Stimulated activated CD8-positive, alpha-beta memory T cell treated with anti-CD3 and anti-CD28 coated beads, Interleukin-12 subunit alpha, Interleukin-12 subunit beta, amount 100 ng/mL, for 24 hours (primary cell): ENCODE data around the gene HCAR1.
"Not testable (repeated sequence)": the region's sequence is repeated elsewhere in the genome, so short reads cannot be mapped to it uniquely, and the experiment has no call there.

Experiments
- DNase-seq: peaks from one replicate; pipeline ENCODE4 v3.0.0-alpha.2; 2020; ENCODE audit errors: extremely low read depth

HCAR1 gene

DNA sequence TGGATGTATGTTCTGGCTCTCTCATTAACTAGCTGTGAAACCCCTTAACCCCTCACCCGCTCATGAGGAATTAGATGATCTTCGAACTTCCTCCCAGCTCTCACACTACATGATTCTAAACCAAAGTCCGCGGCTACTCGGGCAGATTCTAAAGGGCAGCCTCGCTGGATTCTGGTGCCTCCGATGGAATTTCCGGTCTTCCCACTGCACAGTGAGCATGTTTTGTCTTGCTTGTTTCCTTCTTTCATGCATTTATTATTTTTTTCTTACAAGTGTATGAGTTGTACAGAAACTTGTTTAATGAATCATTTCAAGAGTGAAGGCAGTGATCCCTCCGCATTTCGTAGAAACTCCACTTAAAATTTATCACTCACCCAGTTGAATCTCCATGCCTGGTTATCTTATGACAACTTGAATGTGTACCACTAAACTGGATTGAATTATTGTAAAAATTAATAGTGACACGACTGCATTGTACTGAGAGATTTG lies 9.5 kb downstream of the HCAR1 start:
- DNase-seq, result no peak

GRCh38 chr12:122716658-122717057 lies 14.0 kb downstream of the HCAR1 start, which contains the start of gene HCAR3:
TSS of gene HCAR3 (minus strand) at chr12:122716811. CDS start at chr12:122716737, 74 bp downstream.
- DNase-seq, result not testable (repeated sequence)

GRCh38 chr12:122715211-122715610 lies 15.4 kb downstream of the HCAR1 start:
- not testable (repeated sequence) for DNase-seq

- DNase-seq, result not testable (repeated sequence)
These were observed 17.0 kb downstream of the HCAR1 start for GRCh38 chr12:122713491-122714188.

DNA sequence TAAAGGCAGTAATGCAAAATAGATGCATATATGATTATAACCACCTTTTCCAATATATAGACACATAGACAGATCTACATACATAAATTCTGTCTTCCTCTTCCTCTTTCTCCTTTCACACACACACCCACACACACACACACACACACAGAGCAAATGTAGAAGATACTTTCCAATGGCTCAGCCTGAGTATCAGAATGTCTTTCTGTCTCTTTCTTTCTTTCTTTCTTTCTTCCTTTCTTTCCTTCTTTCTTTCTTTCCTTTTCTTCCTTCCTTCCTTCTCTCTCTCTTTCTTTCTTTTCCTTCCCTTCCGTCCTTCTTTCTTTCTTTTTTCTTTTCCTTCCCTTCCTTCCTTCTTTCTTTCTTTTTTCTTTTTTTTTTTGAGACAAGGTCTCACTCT lies 19.4 kb downstream of the HCAR1 start:
- not testable (repeated sequence) for DNase-seq

GRCh38 chr12:122710341-122710740 lies 20.3 kb downstream of the HCAR1 start:
- DNase-seq, result not testable (repeated sequence)

DNA sequence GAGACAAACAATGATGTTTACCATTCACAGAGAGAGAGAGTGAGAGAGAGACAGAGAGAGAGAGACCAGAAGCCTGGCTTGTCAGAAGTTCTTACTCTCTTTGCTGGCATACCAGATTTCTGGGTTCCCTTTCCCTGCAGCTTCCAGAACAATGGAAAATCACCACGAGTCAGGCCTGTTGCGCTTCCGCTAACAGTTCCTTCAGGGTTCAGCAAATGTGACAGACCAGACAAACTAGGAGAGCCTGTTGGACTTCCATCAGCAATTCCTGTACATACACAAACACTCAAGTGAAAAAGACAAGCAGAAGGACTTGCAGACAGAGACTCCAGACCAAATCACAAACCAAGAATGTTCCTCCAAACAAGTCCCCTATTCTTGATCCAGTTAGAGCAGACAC lies 21.4 kb downstream of the HCAR1 start:
- DNase-seq, result not testable (repeated sequence)

DNA sequence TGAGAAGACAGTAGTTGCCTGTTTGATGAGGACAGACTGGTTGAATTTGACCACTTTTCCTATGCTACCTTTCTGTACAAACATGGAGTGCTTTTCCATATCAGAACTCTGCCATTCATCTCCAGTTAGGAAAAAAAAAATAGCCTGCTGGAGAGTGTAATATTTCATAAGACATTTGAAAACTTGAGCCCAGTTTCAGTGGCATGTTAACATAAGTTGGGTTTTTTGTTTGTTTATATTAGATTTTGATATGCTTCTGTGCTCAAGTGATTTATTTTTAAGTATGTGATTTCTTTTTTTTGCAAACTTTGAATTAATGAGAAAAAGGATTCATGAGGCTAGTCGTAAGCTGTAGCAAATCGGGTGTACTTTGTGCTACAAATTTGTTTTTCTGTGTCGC lies 26.8 kb downstream of the HCAR1 start:
- not testable (repeated sequence) for DNase-seq

DNA sequence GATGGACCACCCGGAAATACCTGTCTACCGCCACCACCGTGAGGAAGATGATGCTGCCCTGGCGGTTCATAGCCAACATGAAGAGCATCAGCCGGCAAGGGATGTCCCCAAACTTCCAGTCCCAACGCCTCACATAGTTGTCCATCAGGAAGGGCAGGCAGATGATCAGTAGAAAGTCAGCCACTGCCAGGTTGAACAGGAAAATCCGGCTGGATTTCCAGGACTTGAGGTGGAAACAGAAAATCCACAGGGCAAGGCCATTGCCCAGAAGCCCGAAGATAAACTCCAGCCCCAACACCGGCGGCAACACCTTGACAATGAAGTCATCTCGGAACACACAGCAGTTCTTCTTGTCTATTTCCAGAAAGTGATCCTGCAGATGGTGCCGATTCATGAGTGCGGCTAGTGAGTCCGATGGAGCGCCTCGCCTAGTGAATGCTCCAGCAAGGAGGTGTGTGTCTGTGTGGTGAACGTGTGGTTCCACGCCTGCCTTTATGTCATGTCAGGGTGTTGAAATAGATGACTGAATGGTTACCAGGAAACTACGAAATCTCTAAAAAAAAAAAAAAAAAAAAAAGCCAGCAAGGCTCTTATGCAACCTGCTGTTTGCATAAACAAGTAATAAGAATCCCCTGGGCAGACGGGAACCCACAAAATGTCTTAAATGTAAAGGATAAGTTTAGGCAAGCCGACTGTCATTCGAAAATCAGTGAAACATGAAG lies 27.6 kb downstream of the HCAR1 start, which contains the start of gene HCAR2:
Gene HCAR2, minus strand, starts transcription at position 468 of the 722 bp plus-strand sequence. Its CDS starts 74 bp downstream, at position 394.
- DNase-seq, result not testable (repeated sequence)

- DNase-seq, result not testable (repeated sequence)
These were observed 29.2 kb downstream of the HCAR1 start for GRCh38 chr12:122701481-122701880.

- not testable (repeated sequence) for DNase-seq
These were observed 30.5 kb downstream of the HCAR1 start for GRCh38 chr12:122700038-122700710.

DNA sequence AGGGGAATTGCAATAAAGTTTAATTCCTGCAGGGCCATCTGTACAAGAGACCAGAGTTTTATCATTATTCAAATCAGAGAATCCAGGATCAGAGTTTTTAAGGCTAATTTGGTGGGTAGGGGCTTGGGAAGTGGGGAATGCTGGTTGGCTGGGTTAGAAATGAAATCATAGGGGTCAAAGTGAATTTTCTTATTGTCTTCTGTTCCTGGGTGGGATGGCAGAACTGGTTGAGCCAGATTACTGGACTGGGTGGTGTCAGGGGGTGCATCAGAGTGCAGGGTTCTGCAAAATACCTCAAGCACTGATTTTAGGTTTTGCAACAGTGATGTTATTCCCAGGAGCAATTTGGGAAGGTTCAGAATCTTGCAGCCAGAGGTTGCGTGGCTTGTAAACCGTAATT lies 33.7 kb downstream of the HCAR1 start:
- not testable (repeated sequence) for DNase-seq

- no peak for DNase-seq
These were observed 39.1 kb downstream of the HCAR1 start for GRCh38 chr12:122691566-122691965.

GRCh38 chr12:122688291-122688690 lies 42.4 kb downstream of the HCAR1 start:
- no peak for DNase-seq

GRCh38 chr12:122687086-122687485 lies 43.6 kb downstream of the HCAR1 start:
- DNase-seq, result no peak

DNA sequence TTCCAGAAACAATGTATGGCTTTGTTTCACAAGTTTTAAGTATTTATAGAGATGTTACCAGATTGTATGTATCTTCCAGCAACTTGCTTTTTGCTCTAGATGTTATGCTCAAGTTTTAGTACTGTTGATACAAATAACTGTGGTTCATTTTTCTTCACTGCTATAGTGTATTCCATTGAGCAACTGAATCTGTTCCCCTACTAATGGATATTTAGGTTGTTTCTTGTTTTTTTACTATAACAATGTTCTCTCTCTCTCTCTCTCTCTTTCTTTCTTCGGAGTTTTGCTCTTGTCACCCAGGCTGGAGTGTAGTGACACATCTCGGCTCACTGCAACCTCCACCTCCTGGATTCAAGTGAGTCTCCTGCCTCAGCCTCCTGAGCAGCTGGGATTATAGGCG lies 44.1 kb downstream of the HCAR1 start:
- DNase-seq, result no peak

DNA sequence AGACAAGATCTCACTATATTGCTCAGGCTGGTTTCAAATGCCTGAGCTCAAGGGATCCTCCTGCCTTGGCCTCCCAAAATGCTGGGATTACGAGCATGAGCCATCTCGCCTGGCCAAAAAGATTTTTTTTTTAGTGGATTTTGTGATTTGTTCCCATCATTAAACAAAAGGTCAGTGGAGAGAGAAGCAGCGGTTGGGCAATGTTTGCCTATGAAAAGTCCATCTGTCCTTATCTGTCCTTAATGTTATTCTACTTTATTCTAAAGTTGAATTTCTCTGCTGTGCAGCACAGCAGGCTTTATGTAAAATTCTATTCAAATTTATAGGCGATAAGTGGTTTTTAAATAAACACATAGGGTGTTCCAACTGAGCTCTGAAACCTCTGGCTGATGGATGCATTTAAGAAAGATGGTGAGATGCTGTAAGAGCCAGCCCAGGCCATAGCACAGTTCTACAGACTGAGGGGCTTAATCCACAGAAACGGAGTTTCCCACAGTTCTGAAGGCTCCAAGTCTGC lies 46.3 kb downstream of the HCAR1 start:
- DNase-seq, result no peak

DNA sequence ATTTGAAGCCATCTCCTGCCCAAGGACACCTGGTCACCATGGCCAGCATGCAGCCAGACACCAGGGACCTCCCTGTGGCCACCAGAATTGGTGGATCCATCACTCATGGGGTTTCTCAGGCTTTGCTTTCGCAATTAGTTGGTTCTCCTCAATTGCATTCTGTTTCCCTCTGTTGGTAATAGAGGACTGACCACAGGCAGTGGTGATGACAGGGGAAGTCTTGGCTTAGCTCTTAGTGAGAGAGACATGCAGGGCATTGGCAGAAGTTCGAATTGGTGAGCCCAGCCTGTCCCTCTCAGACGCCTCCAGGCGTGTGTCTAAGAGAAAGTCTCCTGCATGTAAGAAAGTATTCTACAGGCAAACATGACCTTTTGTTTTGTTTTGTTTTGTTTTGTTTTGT lies 48.8 kb downstream of the HCAR1 start:
- DNase-seq, result no peak

GRCh38 chr12:122680989-122681388 lies 49.7 kb downstream of the HCAR1 start:
- not testable (repeated sequence) for DNase-seq

DNA sequence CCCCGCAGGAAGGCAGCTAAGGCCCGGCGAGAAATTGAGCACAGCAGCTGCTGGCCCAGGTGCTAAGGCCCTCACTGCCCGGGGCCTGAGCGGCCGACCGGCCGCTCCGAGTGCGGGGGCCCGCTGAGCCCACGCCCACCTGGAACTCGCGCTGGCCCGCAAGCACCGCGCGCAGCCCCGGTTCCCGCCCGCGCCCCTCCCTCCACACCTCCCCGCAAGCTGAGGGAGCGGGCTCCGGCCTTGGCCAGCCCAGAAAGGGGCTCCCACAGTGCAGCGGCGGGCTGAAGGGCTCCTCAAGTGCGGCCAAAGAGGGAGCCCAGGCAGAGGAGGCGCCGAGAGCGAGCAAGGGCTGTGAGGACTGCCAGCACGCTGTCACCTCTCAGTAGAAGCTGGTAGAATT lies 53.9 kb downstream of the HCAR1 start:
- not testable (repeated sequence) for DNase-seq
